ENCODE data around the gene OSGEP. TPM values are rescaled to one million over a fixed set of nuclear protein-coding genes. Genes with fewer than 3 reads are reported as not detected.
A peak's percentile ranks its signal among the peaks of the same experiment; 100 is the strongest.

OSGEP gene
- total RNA-seq, 1 experiment from 2014 or later, result 21.8 TPM

GRCh38 chr14:20494935-20495766, 40.5 kb upstream of the OSGEP start:
- no TSS peak for BruUV-seq (replicated peaks)
- H3K27me3 ChIP-seq (ENCODE audit: insufficient read depth, low read length), result no peaks in the 10 kb centered on the region
- H3K36me3 ChIP-seq (ENCODE audit: control insufficient read depth in 1 of 2, insufficient read depth in 2 of 2, low read length in 2 of 2), result no peaks in the 10 kb centered on the region
- no peaks in the 10 kb centered on the region for H3K9me2 ChIP-seq (ENCODE audit: insufficient read depth)
- POLR2A ChIA-PET, result interaction anchor here (0.7 kb wide), 1 partner anchor 152 kb away, joined by 4 read pairs; the partner anchor contains the start of gene PARP2
- H4K20me1 ChIP-seq (ENCODE audit: insufficient read depth), result no peaks in the 10 kb centered on the region
- H3K9me3 ChIP-seq (ENCODE audit: control insufficient read depth in 1 of 2, insufficient read depth in 1 of 2, low read depth in 1 of 2, low read length in 2 of 2), result no peaks in the 10 kb centered on the region
- no peak overlapping the region for H3K9ac ChIP-seq (ENCODE audit: low read length)
- CTCF ChIA-PET, result no interaction called here
- RAD21 ChIA-PET (ENCODE audit: low non-redundant PET in 1 of 2, low total read pairs in 2 of 2, uncharacterized antibody in 2 of 2, unreplicated experiment in 2 of 2), result no interaction called here
- DNase-seq (ENCODE audit: low read depth, low spot score) (peak; percentile 22), ATAC-seq (0 out of 2 replicates have a peak, but pooled peaks have one; percentile 26)
- H3K27ac ChIP-seq (ENCODE audit: low read depth, low read length), result peak overlapping the region; percentile 59
- H3K79me2 ChIP-seq (ENCODE audit: insufficient read depth, low read length), result no peaks in the 10 kb centered on the region
- peaks cover 21 to 54% of the 10 kb centered on the region in 2 experiments for H3K4me1 ChIP-seq (ENCODE audit: control insufficient read depth in 1 of 2, insufficient read depth in 2 of 2, low read length in 2 of 2)
- TF ChIP-seq, protein P1, sequence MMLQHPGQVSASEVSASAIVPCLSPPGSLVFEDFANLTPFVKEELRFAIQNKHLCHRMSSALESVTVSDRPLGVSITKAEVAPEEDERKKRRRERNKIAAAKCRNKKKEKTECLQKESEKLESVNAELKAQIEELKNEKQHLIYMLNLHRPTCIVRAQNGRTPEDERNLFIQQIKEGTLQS (IDR thresholded peaks at IDR 0.05), result no peak
- TF ChIP-seq JUND (IDR thresholded peaks at IDR 0.05) (peak; percentile 70; the same call in 1 of the 2 replicates), CEBPB (IDR thresholded peaks at IDR 0.05; ENCODE audit: low read depth) (peak; percentile 73), FOSL1 (IDR thresholded peaks at IDR 0.05; ENCODE audit: low read depth) (peak; percentile 58; the same call in 1 of the 2 replicates), SP1 (IDR thresholded peaks at IDR 0.05; ENCODE audit: low read depth) (peak; percentile 62; the same call in 1 of the 2 replicates), SIN3A (IDR thresholded peaks at IDR 0.05; ENCODE audit: low read depth) (no peak), YY1 (IDR thresholded peaks at IDR 0.05; ENCODE audit: extremely low read depth, insufficient replicate concordance, low read depth, low read length) (no peak), TCF7L2 (IDR thresholded peaks at IDR 0.05; ENCODE audit: borderline replicate concordance, extremely low read depth, insufficient read depth, insufficient read length) (no peak), CTCF (IDR thresholded peaks at IDR 0.05 in 2 of 3, conservative IDR thresholded peaks at IDR 0.05 in 1 of 3; ENCODE audit: borderline replicate concordance in 1 of 3, insufficient read depth in 1 of 3, low read depth in 2 of 3, low read length in 2 of 3) (no peak), ELF1 (IDR thresholded peaks at IDR 0.05; ENCODE audit: borderline replicate concordance, low read depth) (no peak), EZH2 (IDR thresholded peaks at IDR 0.05) (no peak), POLR2AphosphoS5 (IDR thresholded peaks at IDR 0.05; ENCODE audit: low read depth, low read length) (no peak), MAX (IDR thresholded peaks at IDR 0.05) (no peak), ZNF274 (IDR thresholded peaks at IDR 0.05; ENCODE audit: low read depth, low read length) (no peak), EZH2phosphoT487 (IDR thresholded peaks at IDR 0.05; ENCODE audit: borderline replicate concordance) (no peak), CBX3 (IDR thresholded peaks at IDR 0.05; ENCODE audit: low read depth) (peak; percentile 66; the same call in 1 of the 2 replicates), ZFX (IDR thresholded peaks at IDR 0.05) (no peak)
- H2AFZ ChIP-seq (ENCODE audit: low read depth, low read length, poor library complexity, severe bottlenecking), result no peak overlapping the region
- intact Hi-C loops (cut with micrococcal nuclease), result no loop called here
- H3K4me2 ChIP-seq (ENCODE audit: low read length), result peak overlapping the region; percentile 46
- H3K4me3 ChIP-seq (replicated peaks in 1 of 2; ENCODE audit: low read depth in 1 of 2, low read length in 2 of 2), result no peak overlapping the region

Measured in HCT116 (cell line).